Brain pericyte (primary cell): ENCODE data around the gene IDH3G.

ENCODE experiments used
- DNase-seq: peaks from one replicate; pipeline ENCODE4 v3.0.0-alpha.2; 2012; ENCODE audit warnings: low read depth, low spot score

IDH3G gene

GRCh38 chrX:153816831-153817690 lies 22.9 kb upstream of the IDH3G start:
- DNase-seq = no peak

- no peak for DNase-seq
Measured at GRCh38 chrX:153814591-153815315, 20.6 kb upstream of the IDH3G start.

GRCh38 chrX:153813161-153813560 lies 19.0 kb upstream of the IDH3G start:
- DNase-seq = no peak

GRCh38 chrX:153812220-153812619 lies 18.0 kb upstream of the IDH3G start:
- no peak for DNase-seq

GRCh38 chrX:153807976-153808375 lies 13.8 kb upstream of the IDH3G start:
- no peak for DNase-seq

GRCh38 chrX:153806999-153807575 lies 12.9 kb upstream of the IDH3G start:
- DNase-seq = no peak

- DNase-seq = no peak
Measured at GRCh38 chrX:153805436-153805835, 11.3 kb upstream of the IDH3G start.

- no peak for DNase-seq
Measured at GRCh38 chrX:153804621-153805020, 10.4 kb upstream of the IDH3G start.

- no peak for DNase-seq
Measured at GRCh38 chrX:153804100-153804595, 10.0 kb upstream of the IDH3G start.

GRCh38 chrX:153803211-153804099 lies 9.3 kb upstream of the IDH3G start:
- no peak for DNase-seq

GRCh38 chrX:153802513-153803045 lies 8.4 kb upstream of the IDH3G start:
- no peak for DNase-seq

- DNase-seq = no peak
Measured at GRCh38 chrX:153801669-153802068, 7.5 kb upstream of the IDH3G start.

GRCh38 chrX:153800746-153801145 lies 6.6 kb upstream of the IDH3G start:
- no peak for DNase-seq

- no peak for DNase-seq
Measured at GRCh38 chrX:153800177-153800722, 6.1 kb upstream of the IDH3G start.

GRCh38 chrX:153799326-153799725 lies 5.2 kb upstream of the IDH3G start:
- no peak for DNase-seq

- no peak for DNase-seq
Measured at GRCh38 chrX:153797415-153798015, 3.3 kb upstream of the IDH3G start.

- no peak for DNase-seq
Measured at GRCh38 chrX:153794897-153795816, 982 bp upstream of the IDH3G start.

- no peak for DNase-seq
Measured at GRCh38 chrX:153793291-153793690, 884 bp downstream of the IDH3G start.

- no peak for DNase-seq
Measured at GRCh38 chrX:153792368-153792767, 1.8 kb downstream of the IDH3G start.
